NCI-H446 (cell line): ENCODE measurements around the gene UROC1.
A peak's percentile ranks its signal among the peaks of the same experiment; 100 is the strongest.

Experiments used
- DNase-seq, 2 experiments: peaks; one replicate each; lab custom pipeline; 2025; lab: John Stamatoyannopoulos, UW

Gene UROC1

DNA sequence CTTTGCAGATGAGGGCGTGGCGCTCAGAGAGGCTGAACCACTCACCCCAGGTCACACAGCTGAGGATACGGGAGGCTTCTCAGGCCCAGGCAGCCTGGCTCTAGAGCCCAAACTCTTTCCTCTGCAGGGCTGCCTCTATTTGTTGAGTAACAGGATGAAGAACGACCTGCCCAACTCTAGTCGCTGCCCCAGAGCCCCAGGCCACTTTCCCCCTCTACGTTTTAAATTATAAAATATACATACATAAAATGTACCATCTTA is 22.7 kb downstream of the UROC1 start:
- DNase-seq = no peak

DNA sequence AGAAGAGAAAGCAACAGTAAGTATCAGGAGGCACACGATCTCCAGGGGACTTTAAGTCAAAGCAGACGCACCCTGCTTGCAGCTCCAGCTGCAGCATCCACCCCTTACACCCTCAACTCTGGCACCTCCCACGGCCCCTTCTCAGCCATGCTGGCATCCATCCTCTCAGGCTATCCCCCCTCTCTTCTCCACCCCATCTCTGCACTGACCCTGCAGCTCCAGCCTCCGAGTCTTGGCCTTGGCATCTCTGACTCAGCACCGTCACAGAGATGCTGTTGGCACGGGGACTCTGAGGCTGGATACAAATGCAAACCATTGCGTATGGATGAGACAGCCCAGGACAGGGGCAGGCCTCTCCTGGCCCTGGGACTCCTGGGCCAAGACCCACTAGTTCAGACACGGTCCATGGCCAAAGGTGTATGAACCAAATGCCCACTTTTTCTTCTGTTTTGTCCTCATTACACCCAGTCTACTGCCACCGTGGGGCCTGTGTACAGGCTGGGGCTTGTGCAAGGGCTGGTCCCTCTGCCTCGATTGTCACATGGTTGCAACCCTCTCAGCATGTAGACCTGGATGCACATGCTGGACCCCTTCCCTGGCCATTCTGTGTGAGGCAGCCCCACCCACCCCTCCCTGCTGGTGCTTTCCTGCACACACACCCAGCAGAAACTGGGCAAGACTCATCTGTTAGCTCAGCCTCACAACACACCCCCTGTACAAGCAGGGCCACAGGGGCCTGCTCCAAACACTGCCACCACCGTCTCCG is 23.2 kb downstream of the UROC1 start:
- DNase-seq = peak in 1 of 2 experiments; percentile 41

DNA sequence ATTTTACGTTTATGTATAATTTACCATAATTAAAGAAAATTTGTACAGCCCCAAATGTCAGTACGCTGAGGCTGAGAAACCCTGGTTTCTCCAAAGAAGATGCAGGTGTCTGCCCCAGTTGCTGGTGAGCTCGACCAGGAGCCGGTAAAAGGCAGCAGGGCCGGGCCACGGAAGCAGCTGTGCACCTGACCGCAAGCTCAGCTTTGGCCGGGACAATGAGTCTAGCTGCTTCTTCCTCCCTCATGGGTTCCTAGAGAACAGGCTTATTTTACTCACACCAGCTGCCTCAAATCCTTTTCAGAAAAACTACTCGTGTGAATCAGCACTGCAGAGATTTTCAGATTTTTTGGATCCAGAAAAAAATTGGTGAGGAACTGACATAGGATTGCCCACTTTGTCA is 23.8 kb downstream of the UROC1 start:
- DNase-seq = no peak

DNA sequence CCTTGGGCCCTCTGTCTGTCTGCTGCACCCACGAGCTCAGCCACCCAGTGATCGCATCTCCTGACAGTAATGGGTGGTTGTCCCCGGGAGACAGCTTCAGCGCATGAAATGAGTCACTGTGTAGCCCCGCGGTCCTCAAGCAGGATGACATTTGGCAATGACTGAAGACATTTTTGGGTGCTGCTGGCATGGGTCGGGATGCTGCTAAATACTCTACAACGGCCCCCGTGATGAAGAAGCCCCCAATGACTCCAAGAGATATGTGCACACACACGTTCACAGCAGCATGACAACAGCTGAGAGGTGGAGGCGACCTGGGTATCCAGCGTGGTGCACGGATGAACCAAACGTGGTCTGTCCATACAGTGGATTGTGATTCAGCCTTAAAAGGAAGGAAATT is 24.5 kb downstream of the UROC1 start:
- no peak for DNase-seq

DNA sequence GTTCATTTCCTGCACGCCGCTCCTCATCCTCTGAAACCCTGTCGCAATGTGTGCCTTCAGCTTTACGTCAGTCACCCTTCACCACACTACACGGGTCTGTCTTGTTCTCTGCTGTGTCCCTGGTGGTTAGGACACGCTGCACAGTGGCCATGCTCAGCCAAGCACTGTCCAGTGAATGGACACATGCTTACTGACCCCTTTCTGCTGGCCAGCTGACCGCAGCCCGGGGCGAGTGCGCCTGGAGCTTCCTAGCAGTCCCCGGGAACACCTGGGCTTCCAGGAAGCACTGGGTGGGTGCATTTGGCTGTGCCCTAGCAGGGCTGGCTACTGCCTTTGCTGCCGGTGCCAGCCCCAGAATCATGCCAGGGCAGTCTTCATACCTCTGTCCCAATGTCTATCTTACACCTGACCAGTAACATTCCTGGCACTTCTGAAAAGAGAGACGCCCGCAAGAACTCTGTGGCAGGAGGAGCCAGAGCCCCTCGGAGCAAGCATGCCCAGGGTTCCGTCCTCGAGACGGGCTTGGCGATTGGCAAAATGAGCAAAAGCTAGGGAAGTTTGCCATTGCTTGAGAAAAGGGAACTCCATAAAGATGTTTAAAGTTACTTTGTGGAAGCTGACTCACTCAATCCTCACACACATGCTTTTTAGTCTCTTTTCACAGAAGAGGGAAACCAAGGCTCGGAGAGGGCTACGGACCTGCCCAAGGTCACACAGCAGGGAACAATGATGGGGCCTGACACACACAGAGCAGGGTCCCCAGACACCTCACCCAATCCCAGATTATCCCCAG is 26.2 kb downstream of the UROC1 start:
- no peak for DNase-seq

DNA sequence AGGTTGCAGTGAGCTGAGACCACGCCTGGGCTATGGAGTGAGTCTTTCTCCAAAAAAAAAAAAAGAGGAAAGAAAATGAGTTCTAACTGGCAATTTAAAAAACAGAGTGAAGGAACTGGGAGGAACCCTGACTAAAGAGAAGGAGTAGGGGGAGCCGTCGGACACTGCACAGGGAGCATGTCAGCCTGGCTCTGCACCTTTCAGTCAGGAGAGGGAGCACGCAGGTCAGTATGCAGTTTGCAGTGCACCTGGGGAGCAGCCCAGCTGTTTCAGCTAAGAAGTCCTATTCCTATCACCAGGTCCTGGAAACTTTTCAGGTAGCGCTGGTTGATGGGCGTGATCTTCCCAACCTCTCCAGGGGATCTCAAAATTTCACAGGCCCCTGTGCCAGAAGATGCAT is 27.0 kb downstream of the UROC1 start:
- DNase-seq = no peak

DNA sequence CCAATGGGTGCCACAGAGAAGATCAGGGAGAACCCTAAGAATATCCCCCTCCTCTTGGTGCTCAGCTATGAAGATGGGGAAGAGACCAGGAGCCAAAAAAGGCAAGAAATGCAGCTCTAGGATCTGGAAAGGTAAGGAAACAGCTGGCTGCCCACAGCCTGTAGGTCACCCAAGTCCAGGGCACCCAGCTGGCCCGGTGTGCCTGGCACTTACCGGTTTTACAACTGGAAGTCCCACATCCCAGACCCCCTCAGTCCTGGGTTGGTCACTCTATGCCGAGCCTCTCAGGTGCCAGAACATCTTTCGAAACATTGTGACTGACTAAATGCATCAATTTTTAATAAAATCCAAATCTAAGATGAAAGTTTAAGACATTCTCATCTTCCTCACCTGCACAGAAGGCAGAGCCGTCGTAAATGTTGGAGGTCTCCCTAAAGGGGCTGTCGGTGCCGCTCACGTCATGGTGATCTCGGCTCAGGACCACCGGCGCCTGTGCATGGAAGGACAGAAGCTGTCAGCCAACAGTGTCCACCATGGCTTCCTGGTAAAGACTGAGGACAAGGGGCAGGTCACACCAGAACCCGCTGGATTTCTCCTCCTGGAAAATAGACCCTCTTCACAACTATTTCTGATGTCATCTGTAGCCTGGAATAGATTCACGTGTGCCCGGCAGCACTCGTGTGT is 28.5 kb downstream of the UROC1 start:
- DNase-seq = no peak

DNA sequence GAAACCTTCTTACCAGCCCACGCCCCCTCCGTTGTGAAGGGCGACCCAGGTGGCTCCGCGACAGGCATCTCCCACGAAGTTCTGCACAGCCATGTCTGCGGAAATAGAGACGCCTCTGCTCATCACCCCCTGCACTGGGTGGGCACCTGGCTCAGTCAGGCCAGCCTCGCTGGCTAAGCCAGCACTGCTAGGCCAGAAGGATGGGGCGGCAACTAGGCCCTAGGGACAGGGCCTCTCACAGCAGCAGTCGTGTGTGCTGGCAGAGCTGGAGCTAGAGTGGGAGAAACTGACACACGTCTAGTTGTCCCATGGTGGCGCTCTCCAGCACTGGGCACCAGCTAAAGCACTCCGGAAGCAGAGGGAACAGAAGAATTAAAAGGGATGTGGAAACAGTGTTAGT is 29.4 kb downstream of the UROC1 start:
- DNase-seq = no peak

DNA sequence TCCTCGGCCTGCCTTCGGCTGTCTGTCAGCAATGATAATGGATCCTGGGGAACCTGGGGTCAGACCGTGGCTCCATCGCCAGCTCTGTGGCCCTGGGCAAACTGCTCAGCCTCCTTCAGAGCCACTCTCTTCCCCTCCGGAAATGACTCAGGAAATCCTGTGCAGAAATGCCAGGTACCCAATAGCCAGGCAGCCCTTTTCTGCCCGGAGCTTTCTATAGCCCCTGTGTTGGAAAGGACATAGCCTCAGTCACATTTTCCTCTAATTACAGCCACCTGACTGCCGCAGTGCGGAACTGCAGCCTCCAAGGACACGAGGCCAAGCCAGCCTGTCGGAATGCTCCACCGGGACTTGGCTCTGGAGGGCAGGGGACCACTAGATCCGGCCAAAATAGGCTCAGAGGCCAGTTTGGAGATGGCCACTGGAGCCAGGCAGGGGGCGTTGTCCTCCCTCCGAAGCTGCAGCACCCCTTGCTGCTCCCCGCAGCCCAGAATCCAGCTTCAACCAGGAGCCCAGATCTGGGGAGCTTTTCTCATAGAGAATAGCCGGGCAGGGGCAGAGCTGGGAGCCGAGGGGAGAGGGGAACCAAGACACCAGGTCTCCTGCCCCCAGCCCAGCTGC is 30.3 kb downstream of the UROC1 start:
- DNase-seq = no peak

DNA sequence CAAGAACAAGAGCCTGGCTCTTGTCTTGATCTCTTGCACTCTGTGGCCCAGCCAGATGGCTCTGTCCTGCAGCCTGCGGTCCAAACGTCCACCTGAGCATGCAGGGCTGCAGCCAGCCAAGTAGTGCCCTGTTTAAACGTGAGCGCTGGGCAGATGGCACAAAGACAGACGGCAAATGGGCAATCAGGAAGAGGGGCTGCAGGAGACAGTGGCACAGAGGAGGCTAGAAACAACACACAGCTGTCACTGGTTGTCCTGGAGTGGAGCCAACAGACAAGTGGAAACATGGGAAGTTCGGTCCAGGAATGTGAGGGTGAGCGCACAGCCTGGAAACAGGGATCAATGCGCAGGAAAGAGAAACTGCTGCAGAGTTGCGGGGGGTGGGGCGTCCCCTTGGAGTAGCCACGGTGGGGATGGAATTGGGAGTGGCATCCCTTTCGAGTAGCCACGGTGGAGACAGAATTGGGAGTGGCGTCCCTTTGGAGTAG is 31.2 kb downstream of the UROC1 start:
- peak; percentile 43 to 73 for DNase-seq

DNA sequence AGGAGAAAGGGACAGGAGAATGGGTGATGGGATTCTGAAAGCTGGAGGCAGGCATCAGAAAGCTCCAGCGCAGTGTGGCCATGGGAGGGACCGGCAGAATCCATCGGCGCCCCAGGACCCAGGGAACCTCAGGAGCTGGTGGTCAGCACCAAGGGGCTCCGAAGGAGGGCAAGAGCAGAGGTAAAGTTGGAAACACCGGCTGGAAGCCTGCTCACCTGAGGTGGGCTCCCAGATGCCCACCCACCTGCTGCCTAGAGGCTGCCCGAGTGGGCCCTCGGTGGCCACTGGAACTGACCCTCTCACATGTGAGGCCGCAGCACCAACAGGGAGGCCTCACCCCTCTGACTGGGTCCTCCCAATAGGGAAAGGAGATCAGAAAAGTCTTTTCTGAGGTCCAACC is 31.6 kb downstream of the UROC1 start:
- no peak for DNase-seq

DNA sequence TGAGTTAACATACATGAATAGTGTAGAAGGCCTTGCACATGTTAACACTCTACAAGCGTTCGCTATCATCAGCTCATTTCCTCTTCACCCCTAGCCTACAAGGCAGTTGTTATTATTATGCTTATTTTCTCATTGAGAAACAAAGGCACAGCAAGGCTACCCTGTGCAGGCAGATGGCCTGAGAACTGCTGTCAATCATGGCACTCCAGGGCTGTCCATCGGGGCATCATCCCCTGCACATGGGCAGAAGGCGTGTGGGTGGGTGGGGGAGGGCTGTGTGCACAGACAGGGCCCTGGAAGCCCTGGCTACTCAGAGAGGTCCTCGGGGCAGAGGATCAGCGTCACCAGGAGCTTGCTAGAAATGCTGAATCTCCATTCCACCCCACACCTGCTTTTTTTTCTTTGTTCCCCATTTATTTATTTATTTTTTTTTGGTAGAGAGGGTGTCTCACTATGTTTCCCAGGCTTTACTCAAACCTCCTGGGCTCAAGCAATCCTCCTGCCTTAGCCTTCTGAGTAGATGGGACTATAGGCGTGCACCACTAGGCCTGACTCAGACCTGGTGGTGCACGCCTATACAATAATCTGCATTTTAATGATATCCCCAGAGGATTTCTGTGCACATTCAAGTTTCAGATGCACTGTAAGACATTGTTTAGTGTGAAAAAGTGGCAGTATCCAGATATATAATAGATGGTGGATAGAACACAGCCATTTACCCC is 32.2 kb downstream of the UROC1 start:
- no peak for DNase-seq

DNA sequence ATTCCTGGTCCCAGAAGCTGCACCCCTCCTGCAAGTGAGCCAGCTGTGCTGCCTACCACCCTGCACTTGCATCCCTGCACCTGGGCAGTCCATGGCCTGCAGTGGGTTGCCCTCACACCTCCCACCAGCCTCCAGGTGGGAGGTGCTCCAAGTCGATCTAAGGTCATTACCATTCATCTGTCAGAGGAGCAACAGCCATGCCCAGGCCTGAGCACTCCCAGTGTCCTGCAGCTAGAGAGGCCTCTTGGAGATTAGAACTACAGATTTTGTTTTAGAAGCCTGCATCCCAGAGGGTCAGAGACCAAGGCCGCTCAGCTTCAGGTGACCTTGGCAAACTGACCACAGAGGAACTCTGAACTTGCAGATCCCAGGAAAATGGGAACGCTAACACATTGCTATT is 32.9 kb downstream of the UROC1 start:
- no peak for DNase-seq

DNA sequence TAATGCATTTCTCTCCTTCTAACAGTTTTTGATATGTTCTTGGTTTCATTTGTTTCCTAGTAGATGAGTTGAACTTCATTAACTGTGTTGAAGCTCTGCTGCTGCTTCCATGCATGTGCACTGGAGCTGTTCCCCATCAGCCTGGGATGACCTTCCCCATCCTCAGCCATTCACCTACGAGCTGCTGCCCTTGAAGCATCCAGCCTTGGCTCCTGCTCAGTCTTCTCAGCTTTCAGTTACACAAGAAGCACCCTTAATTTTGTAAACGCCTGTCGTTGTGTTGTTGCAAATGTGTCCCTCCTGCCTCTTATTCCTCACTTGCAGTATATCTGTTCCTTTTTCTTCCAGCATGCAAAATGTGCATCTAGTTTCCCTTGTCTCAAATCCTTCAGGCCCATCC is 33.4 kb downstream of the UROC1 start:
- no peak for DNase-seq

DNA sequence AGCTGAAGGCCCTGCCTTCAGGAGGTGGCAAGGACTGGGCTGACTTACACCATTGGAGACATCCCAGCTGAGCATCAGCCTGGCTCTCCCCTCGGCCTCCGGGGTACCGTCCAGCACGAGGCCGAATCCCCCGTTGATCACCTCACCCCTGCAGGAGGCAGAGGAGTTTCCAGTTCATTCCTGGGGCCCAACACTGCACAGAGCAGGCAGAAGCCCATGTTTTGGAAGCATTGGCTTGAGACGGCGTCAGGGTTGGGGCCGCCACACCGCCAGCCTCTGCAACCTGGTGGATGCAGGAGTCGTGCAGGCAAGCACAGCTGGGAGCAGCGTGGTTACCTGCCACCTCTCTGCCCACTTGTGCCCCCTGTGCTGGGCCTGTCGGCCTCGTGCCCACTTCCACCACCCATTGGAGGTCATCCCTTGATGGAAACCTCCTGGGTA is 34.2 kb downstream of the UROC1 start:
- DNase-seq = no peak

DNA sequence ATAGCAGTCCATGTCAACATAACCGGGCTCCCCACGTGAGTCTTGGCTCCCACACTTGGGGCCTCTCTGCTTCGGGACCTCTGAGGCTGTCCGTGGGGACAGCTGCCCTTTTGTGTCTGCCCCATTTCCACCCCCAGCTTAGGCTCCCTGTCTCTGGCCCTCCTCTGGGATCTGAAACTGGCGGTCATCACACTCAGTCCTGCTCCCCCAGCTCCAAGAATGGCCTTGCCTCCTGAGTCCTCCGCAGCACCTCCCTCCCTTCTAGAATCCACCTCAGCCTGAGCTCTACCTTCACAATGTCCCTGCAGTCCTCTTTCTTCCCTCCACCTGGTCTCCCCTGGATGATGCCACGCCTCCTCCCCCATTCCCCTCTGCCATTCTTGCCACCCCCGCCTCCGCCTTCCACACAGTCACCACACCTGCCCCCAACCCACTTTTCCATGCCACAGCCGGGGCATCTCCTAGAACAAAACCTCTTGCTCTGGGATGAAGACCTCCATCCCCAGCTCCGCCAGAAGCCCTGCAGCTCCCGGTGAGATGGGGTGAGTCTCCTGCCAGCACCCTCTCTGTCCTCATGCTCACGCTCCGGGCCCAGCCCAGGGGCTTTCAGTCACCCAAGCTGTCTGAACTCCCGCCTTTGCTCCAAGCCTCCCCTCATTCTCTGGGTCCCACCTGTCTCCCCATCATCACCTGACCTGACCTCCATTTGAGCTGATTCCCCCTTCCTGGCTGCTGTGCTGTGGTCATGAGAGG is 34.9 kb downstream of the UROC1 start:
- DNase-seq = no peak

DNA sequence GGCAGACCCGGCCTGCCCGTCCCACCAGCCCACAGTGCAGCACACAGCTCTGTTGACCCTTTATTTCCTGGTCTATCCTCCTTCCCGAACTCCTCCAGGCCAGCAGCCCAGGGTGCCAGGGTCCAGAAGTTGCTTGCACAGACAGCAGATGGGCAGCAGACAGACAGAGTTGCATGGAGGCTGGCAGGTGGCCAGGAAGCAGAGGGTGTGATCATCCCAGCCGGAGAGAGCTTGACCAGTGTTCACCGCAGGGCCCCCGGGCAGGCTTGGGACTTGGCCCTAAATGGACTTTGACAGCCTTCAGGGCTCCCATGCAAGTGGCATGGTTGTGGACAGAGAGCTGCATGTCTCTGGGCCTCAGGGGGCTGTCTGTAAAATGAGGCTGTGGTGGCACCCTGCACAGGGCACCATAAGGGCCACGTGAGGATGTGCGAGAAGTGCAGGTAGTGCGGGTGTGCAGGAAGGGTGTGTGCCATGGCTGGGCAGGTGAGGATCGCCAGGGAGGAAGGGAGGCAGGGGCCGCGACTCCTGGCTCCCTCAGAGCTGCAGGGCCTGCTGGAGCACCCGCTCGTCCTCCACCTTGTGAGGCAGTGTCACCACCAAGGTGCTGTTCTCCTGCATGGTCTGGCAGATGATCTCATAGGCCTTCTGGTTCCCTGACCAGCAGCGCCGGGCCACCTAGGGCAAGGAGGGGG is 35.6 kb downstream of the UROC1 start:
- DNase-seq = peak in 1 of 2 experiments; percentile 72

DNA sequence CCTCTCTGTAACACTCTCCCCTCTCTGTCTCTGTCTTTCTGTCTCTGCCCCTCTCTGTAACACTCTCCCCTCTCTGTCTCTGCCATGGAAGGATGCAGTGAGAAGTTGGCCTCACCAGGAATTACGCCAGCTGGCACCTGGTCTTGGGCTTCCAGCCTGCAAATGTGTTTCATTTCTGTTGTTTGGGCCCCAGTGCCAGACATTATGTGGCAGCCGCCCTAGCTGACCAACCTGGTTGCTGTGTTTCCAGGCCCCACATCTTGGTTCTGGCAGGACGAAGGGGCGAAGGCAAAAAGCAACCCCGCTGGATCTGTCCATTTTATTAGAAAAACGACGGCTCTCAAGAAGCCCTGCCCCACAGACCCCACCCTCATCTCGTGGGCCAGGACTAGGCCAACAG is 36.7 kb downstream of the UROC1 start:
- DNase-seq = peak; percentile 78 to 85

DNA sequence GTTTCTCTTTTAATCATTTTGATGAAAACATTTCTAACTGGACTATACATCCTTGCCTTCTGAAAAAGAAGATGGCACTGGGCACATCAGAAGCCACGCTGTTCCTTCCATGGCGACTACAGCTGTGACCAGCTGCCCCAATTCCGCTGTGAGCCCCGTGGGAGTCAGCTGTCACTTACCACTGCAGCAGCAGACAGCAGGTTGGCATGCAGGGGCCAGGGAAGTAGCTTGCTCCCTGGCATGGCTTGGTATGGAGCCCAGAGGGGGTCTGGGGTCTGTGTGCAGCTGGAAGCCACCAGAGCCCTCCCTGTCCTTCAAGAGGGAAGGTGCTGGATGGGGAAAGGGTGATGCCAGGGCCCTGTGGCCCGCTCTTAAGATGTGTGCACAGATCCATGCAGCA is 37.4 kb downstream of the UROC1 start:
- no peak for DNase-seq

DNA sequence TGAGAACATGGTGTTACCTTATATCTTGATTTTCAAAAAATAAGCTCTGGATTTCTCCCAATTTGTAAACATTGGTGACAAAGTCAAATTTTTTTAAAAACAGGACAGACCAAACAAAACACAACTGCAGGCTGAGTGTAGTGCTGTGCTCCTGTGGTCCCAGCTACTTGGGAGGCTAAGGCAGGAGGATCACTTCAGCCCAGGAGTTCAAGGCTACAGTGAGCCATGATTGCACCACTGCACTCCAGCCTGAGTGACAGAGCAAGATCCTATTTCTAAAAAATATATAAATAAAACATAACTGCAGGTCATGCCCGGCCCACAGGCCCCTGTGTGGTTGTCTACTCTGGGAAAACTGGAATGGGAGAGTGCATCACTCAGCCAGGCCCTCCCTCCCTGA is 37.9 kb downstream of the UROC1 start:
- no peak for DNase-seq
